ENCODE results near the gene TEN1.

The TEN1 gene

DNA sequence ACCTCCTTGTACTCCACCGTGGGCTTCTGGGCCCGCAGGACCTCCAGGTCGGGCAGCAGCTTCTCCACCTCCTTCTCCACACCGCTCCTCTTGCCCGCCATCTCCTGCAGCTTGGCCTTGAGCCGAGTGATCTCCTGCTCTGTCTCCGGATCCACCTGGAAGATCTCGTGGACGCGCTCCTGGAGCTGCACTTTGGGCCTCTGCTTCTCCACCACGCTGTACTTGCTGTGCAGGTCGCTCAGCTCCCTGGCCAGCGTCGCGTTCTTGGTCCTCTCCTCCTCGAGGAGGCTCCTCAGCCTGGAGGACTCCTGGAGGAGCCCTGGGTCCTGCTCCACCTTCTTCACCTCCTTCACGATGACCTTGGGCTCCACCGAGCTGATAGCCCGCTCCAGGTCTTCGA lies 30.4 kb downstream of the TEN1 start:
- H3K27ac Mint-ChIP-seq = no peak overlapping the region
- H3K4me3 Mint-ChIP-seq = no peak overlapping the region
- peaks cover 10% of the 10 kb centered on the region for H3K4me1 Mint-ChIP-seq
- H3K36me3 Mint-ChIP-seq = no peaks in the 10 kb centered on the region
- no peaks in the 10 kb centered on the region for H3K27me3 Mint-ChIP-seq
- no peaks in the 10 kb centered on the region for H3K9me3 Mint-ChIP-seq

DNA sequence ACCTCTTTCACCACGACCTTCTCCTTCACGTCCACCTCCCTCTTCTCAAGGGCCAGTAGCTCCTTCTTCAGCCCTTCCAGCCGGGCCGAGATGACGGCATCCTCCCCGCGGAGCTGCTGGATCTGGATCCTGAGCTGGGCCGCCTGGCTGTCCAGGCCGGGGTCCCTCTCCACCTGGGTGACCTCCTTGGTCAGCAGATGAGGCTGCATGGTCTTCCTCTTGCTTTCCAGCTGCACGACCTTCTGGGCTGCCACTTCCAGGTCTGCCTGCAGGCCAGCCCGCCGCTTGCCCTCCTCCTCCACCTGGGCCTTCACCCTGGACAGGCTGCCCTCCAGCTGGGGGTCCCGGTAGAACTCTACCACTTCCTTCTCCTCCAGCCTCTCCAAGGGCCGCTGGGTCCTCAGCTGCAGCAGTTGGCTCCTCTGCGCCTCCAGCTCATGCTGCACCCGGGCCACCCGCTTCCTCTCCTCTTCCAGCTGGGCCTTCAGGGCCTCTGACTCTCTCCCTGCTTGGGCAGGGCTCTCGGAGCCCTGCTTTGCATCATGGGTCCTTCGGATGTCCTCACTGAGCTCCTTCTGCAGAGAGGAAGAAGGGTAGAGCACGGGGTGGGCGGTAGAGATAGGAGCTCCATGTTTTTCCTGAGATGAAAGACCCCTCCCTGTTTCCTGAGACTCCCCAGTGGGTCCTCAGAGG lies 31.1 kb downstream of the TEN1 start:
- no peaks in the 10 kb centered on the region for H3K9me3 Mint-ChIP-seq
- H3K27me3 Mint-ChIP-seq = no peaks in the 10 kb centered on the region
- no peak overlapping the region for H3K27ac Mint-ChIP-seq
- H3K36me3 Mint-ChIP-seq = no peaks in the 10 kb centered on the region
- no peak overlapping the region for H3K4me3 Mint-ChIP-seq
- H3K4me1 Mint-ChIP-seq = peaks cover 10% of the 10 kb centered on the region

GRCh38 chr17:76011951-76012350 lies 32.9 kb downstream of the TEN1 start:
- Mint-ChIP-seq H3K27ac (no peak overlapping the region), H3K36me3 (no peaks in the 10 kb centered on the region), H3K4me3 (no peak overlapping the region)

DNA sequence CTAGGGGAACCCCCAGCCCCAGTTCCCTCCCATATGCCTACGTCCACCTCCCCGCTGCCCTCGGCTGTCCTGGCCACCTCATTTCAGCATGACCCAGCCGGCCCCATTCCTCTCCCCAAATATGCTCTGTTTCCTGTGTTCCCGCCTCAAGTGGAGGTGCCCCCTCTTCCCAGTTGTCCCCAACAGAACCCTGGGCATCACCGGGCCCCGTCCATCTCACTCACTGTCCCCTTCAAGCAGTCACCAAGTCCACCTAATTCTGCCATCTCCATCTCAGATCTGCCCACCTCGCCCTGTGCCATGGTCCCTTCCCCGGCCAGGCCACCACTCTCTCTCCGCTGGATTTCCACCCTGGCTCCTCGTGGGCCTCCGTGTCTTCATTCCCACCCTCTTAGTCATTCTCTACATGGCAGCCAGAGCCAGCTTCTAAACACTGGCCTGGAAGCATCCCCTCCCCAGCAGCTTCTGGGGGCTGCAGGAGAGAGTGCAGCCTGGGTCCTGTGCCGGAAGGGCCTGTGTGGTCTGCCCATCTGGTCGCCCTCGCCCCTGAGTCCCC lies 34.4 kb downstream of the TEN1 start:
- Mint-ChIP-seq H3K4me1 (peaks cover 6% of the 10 kb centered on the region), H3K27ac (peak overlapping the region; percentile 4), H3K9me3 (no peaks in the 10 kb centered on the region), H3K4me3 (no peak overlapping the region), H3K36me3 (no peaks in the 10 kb centered on the region), H3K27me3 (no peaks in the 10 kb centered on the region)

More at GRCh38 chr17:76011951-76012350, 32.9 kb downstream of the TEN1 start:
- H3K27me3 Mint-ChIP-seq = no peaks in the 10 kb centered on the region
- no peaks in the 10 kb centered on the region for H3K9me3 Mint-ChIP-seq
- peaks cover 6% of the 10 kb centered on the region for H3K4me1 Mint-ChIP-seq

DNA sequence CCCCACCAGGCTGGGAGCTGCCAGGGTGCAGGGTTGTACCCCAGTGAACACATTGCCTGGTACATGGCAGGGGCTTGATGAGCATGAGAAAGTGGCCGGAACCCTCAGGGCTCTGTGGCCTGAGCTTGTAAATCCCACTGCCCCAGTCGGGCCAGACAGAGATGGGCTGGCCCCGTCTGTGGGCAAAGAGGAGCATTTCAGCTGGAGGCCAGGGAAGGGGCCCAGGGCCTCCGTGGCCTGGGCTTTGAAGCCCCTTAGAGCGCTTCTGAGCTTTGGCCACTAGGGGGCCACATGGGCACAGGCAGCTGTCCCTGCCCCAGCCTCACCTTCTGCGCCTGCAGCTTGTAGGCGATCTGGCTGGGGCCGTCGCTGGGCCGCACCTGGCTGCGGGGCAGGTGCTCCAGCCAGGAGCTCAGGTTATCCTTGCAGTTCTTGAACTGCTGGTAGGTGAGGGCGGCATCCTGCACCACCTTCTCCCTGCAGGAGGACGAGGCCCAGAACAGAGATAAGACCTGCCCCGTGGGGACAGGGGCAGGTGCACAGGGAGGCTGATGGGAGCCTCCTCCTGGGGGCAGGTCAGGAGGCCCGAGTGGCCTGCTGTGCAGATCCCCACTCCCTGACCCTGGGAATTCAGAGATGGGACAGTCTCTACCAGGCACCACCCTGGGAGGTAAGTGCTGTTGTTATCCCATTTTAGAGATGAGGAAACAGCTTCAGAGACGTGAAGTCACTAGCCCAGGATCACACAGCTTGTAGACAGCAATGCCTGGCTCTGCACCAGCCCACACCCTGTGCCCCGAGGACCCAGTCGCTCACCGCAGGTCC lies 35.3 kb downstream of the TEN1 start:
- H3K36me3 Mint-ChIP-seq = no peaks in the 10 kb centered on the region
- no peaks in the 10 kb centered on the region for H3K9me3 Mint-ChIP-seq
- no peak overlapping the region for H3K4me3 Mint-ChIP-seq
- no peaks in the 10 kb centered on the region for H3K27me3 Mint-ChIP-seq
- H3K4me1 Mint-ChIP-seq = peaks cover 6% of the 10 kb centered on the region
- H3K27ac Mint-ChIP-seq = no peak overlapping the region

DNA sequence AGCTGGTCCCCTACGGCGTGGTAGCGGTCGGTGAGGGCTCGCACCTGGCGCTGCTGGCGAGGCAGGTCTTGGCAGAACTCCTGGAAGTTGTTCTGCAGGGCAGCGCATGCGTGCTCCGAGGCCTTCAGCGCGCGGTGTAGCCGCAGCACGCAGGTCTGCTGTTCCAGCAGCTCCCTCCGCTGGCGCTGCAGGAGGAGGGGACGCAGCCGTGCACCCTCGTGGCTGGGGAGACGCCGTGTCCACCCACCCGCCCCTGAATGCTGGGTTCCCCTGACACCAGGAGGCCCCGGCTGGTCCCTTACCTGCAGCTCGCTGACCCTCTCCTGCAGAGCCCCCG lies 35.9 kb downstream of the TEN1 start:
- Mint-ChIP-seq H3K4me1 (peaks cover 6% of the 10 kb centered on the region), H3K27ac (no peak overlapping the region)

DNA sequence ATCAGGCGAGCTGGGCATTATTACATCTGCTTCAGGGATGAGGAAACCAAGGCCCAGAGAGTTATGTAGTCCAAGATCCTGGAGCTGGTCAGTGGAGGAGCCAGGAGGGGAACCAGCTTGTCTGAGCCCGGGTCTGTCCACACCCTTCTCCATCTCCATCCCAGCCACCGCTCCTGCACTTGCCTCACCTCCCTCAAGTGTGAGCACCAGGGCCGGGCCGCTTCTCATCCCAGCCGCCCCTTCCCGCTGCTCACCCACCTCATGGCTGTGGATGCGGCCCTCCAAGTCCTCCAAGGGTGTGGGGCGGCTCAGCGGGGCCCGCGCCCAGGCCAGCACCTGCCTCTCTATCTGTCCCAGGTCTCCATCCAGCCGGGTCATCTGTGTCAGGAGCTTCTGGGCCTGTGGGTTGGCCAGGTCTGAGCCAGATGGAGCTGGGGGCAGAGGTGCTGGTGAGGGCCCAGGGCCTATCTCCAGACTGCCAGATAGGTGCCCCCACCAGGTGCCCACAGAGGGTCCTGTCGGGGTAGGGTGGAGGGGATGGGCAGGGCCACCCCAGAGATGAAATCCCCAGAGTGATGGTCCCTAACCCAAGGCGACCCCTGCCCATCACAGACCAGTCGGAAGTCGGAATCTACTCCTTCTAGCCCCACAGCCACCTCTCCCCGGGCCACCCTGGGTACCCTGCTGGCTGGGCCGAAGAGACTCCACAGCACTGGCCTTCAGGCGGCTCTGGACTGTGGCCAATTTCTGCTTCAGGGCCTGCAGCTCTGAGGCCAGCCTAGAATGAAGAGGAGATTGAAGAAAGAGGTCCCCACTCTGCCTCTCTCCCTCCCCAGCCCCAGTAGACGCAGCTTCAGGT lies 38.7 kb downstream of the TEN1 start:
- Mint-ChIP-seq H3K36me3 (no peaks in the 10 kb centered on the region), H3K27me3 (no peaks in the 10 kb centered on the region), H3K9me3 (no peaks in the 10 kb centered on the region), H3K4me3 (no peak overlapping the region), H3K4me1 (peaks cover 6% of the 10 kb centered on the region), H3K27ac (no peak overlapping the region)

More for the DNA sequence above, 35.9 kb downstream of the TEN1 start:
- H3K9me3 Mint-ChIP-seq = no peaks in the 10 kb centered on the region
- H3K4me3 Mint-ChIP-seq = no peak overlapping the region
- H3K27me3 Mint-ChIP-seq = no peaks in the 10 kb centered on the region
- H3K36me3 Mint-ChIP-seq = no peaks in the 10 kb centered on the region

- no peaks in the 10 kb centered on the region for H3K27me3 Mint-ChIP-seq
- H3K9me3 Mint-ChIP-seq = no peaks in the 10 kb centered on the region
- no peaks in the 10 kb centered on the region for H3K36me3 Mint-ChIP-seq
- no peak overlapping the region for H3K27ac Mint-ChIP-seq
- H3K4me3 Mint-ChIP-seq = no peak overlapping the region
- H3K4me1 Mint-ChIP-seq = peaks cover 6% of the 10 kb centered on the region
Observed at GRCh38 chr17:76018340-76018680, 39.3 kb downstream of the TEN1 start.

GRCh38 chr17:76018801-76019200 lies 39.8 kb downstream of the TEN1 start:
- no peaks in the 10 kb centered on the region for H3K9me3 Mint-ChIP-seq
- H3K4me3 Mint-ChIP-seq = no peak overlapping the region
- H3K27me3 Mint-ChIP-seq = no peaks in the 10 kb centered on the region
- H3K36me3 Mint-ChIP-seq = no peaks in the 10 kb centered on the region
- H3K4me1 Mint-ChIP-seq = peaks cover 6% of the 10 kb centered on the region
- H3K27ac Mint-ChIP-seq = no peak overlapping the region

- no peaks in the 10 kb centered on the region for H3K27me3 Mint-ChIP-seq
Observed at GRCh38 chr17:76019833-76020467, 40.9 kb downstream of the TEN1 start.

DNA sequence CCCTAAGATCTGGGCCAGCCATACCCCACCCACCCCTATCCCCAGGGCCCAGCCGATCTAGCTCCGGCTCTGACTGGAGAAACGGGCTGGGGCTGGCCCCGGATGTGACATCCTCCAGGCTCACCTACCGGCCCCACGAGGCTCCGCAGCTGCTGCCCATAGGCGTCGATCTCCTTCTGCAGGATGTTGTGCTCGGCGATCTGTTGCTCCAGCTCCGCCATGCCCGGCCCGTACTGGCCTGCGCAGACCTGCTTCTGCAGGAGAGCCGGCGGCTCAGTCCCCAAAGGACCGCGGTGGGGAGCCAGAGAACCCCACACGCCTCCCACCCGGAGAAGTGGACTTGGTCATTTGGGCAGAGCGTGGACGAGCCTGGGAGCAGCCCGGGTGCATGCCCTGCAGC lies 43.2 kb downstream of the TEN1 start:
- no peaks in the 10 kb centered on the region for H3K36me3 Mint-ChIP-seq

More at GRCh38 chr17:76019833-76020467, 40.9 kb downstream of the TEN1 start:
- H3K4me3 Mint-ChIP-seq = no peak overlapping the region
- H3K4me1 Mint-ChIP-seq = no peaks in the 10 kb centered on the region
- H3K9me3 Mint-ChIP-seq = no peaks in the 10 kb centered on the region
- no peaks in the 10 kb centered on the region for H3K36me3 Mint-ChIP-seq
- no peak overlapping the region for H3K27ac Mint-ChIP-seq

GRCh38 chr17:76022973-76023899 lies 44.2 kb downstream of the TEN1 start:
- Mint-ChIP-seq H3K4me3 (no peak overlapping the region), H3K27me3 (no peaks in the 10 kb centered on the region), H3K27ac (peak overlapping the region; percentile 25)

More for the DNA sequence above, 43.2 kb downstream of the TEN1 start:
- no peak overlapping the region for H3K4me3 Mint-ChIP-seq
- H3K27me3 Mint-ChIP-seq = no peaks in the 10 kb centered on the region
- H3K9me3 Mint-ChIP-seq = no peaks in the 10 kb centered on the region
- no peak overlapping the region for H3K27ac Mint-ChIP-seq
- H3K4me1 Mint-ChIP-seq = no peaks in the 10 kb centered on the region

DNA sequence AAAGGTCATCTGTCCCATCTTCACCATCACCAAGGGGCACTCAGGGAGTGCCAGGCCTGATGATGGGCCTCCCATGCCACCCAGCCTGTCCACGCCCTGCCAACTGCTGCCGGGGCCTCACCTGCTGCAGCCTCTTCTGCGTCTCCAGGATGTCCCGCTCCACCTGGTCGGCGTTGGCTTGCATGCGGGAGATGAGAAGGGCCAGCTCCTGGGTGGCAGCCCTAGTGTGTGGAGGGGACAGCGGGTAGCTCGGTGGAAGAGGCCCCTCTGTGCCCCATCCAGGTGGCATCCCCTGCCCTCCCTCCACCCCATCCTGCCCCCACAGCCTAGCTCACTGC lies 44.8 kb downstream of the TEN1 start:
- Mint-ChIP-seq H3K36me3 (no peaks in the 10 kb centered on the region), H3K27me3 (no peaks in the 10 kb centered on the region), H3K27ac (no peak overlapping the region), H3K9me3 (no peaks in the 10 kb centered on the region), H3K4me3 (no peak overlapping the region), H3K4me1 (peaks cover 6% of the 10 kb centered on the region)

More at GRCh38 chr17:76022973-76023899, 44.2 kb downstream of the TEN1 start:
- Mint-ChIP-seq H3K36me3 (no peaks in the 10 kb centered on the region), H3K4me1 (peaks cover under 1% of the 10 kb centered on the region), H3K9me3 (no peaks in the 10 kb centered on the region)

DNA sequence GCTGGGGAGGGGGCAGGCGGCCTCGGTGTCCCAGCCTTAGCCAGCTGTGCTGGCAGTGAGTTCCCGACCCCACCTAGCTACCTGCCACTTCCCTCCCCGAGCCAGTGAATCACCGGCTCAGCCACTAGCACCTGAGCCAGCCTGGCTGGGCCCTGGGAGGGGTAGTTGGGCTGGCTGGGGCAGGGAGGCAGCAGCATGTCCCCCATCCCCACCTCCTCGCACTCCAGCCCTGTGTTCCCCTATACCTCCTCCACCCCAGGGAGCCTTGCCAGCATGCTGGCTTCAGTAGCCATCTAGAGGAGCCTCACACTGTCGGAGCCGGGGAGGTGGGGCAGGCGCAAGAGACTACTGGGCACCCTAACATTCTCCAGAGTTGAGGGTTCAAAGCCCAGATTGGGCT lies 45.3 kb downstream of the TEN1 start:
- no peak overlapping the region for H3K4me3 Mint-ChIP-seq

More for the DNA sequence above, 45.3 kb downstream of the TEN1 start:
- H3K27ac Mint-ChIP-seq = no peak overlapping the region
- peaks cover 11% of the 10 kb centered on the region for H3K4me1 Mint-ChIP-seq
- H3K27me3 Mint-ChIP-seq = no peaks in the 10 kb centered on the region
- H3K9me3 Mint-ChIP-seq = no peaks in the 10 kb centered on the region
- no peaks in the 10 kb centered on the region for H3K36me3 Mint-ChIP-seq

Measured in activated naive CD4-positive, alpha-beta T cell treated with anti-CD3 and anti-CD28 coated beads, Interleukin-2, amount 50 U/mL, for 24 hours (primary cell).